Skin epidermis (tissue), 12 donors: ENCODE results near the gene ZSWIM8.

Experiments
- H3K27ac ChIP-seq, 21 experiments: fragments of 200-600 bp; sonication (generic) in 11 of 21; one replicate each; pipeline ENCODE4 v1.5.0; 2020; ENCODE audit warnings: mild to moderate bottlenecking in 3 of 21, inconsistent platforms in 2 of 21, moderate library complexity in 2 of 21
- H3K4me3 ChIP-seq, 7 experiments: fragments of 200-600 bp; sonication (generic) in 2 of 7; one replicate each; pipeline ENCODE4 v1.5.0; 2020; ENCODE audit warnings: inconsistent platforms in 2 of 7, mild to moderate bottlenecking in 2 of 7, moderate library complexity in 1 of 7

The ZSWIM8 gene

GRCh38 chr10:73837072-73837471 is 51.7 kb downstream of the ZSWIM8 start:
- Histone ChIP-seq H3K27ac (no peak overlapping the region), H3K4me3 (no peak overlapping the region)

GRCh38 chr10:73838008-73838567 is 52.7 kb downstream of the ZSWIM8 start:
- no peak overlapping the region for H3K4me3 ChIP-seq
- H3K27ac ChIP-seq, result no peak overlapping the region

- Histone ChIP-seq H3K4me3 (no peak overlapping the region), H3K27ac (no peak overlapping the region)
Observed at GRCh38 chr10:73838827-73839226, 53.4 kb downstream of the ZSWIM8 start.

- Histone ChIP-seq H3K27ac (no peak overlapping the region), H3K4me3 (no peak overlapping the region)
Observed at GRCh38 chr10:73839276-73839966, 54.0 kb downstream of the ZSWIM8 start.

- H3K27ac ChIP-seq, result no peak overlapping the region
- H3K4me3 ChIP-seq, result no peak overlapping the region
Observed at GRCh38 chr10:73840056-73840402, 54.6 kb downstream of the ZSWIM8 start.

GRCh38 chr10:73840403-73841060 is 55.1 kb downstream of the ZSWIM8 start:
- H3K27ac ChIP-seq, result peak overlapping the region in 3 of 21 experiments; percentile 13 to 44 (median 44)
- H3K4me3 ChIP-seq, result no peak overlapping the region

GRCh38 chr10:73841061-73841421 is 55.6 kb downstream of the ZSWIM8 start:
- Histone ChIP-seq H3K27ac (peak overlapping the region in 3 of 21 experiments; percentile 13 to 44 (median 44)), H3K4me3 (no peak overlapping the region)

- H3K4me3 ChIP-seq, result no peak overlapping the region
- H3K27ac ChIP-seq, result peak overlapping the region in 2 of 21 experiments; percentile 13 to 44
Observed at GRCh38 chr10:73841526-73842285, 56.3 kb downstream of the ZSWIM8 start.

GRCh38 chr10:73842349-73842748 is 56.9 kb downstream of the ZSWIM8 start:
- Histone ChIP-seq H3K27ac (peak overlapping the region in 2 of 21 experiments; percentile 7 to 14), H3K4me3 (no peak overlapping the region)

- H3K4me3 ChIP-seq, result no peak overlapping the region
- no peak overlapping the region for H3K27ac ChIP-seq
Observed at GRCh38 chr10:73843261-73843660, 57.9 kb downstream of the ZSWIM8 start.

GRCh38 chr10:73847031-73847430 is 61.6 kb downstream of the ZSWIM8 start:
- H3K27ac ChIP-seq, result no peak overlapping the region

GRCh38 chr10:73848821-73849489 is 63.5 kb downstream of the ZSWIM8 start:
- Histone ChIP-seq H3K27ac (peak overlapping the region in 7 of 21 experiments; percentile 4 to 67 (median 48)), H3K4me3 (no peak overlapping the region)

More at GRCh38 chr10:73847031-73847430, 61.6 kb downstream of the ZSWIM8 start:
- H3K4me3 ChIP-seq, result no peak overlapping the region

- Histone ChIP-seq H3K27ac (peak overlapping the region in 14 of 21 experiments; percentile 16 to 70 (median 48)), H3K4me3 (no peak overlapping the region)
Observed at GRCh38 chr10:73850211-73850610, 64.8 kb downstream of the ZSWIM8 start.

- peak overlapping the region in 15 of 21 experiments; percentile 16 to 72 (median 49) for H3K27ac ChIP-seq
- no peak overlapping the region for H3K4me3 ChIP-seq
Observed at GRCh38 chr10:73850863-73851461, 65.6 kb downstream of the ZSWIM8 start.
